HG02571 (cell line): ENCODE measurements around the gene MTTP.

ENCODE experiments used
- ATAC-seq: cut with Tn5 transposase; IDR thresholded peaks from one replicate; pipeline ENCODE4 v1.9.1; 2021; ENCODE audit warnings: mild to moderate bottlenecking, moderate library complexity; ENCODE audit not compliant: unreplicated experiment

MTTP gene

DNA sequence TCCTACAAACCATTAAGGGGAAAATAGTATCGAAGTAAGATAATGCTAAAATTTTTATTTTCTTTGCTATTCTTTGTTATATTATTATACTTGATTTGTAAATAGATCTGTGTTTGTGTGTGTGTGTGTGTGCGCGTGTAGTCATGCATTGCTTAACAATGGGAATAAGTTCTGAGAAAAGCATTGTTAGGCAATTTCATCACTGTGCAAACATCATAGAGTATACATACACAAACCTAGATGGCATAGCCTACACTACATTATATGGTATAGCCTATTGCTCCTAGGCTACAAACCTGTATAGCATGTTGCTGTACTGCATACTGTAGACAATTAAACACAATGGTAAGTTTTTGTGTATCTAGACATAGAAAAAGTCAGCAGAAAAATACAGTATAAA lies 17.1 kb downstream of the MTTP start:
- no peak for ATAC-seq

DNA sequence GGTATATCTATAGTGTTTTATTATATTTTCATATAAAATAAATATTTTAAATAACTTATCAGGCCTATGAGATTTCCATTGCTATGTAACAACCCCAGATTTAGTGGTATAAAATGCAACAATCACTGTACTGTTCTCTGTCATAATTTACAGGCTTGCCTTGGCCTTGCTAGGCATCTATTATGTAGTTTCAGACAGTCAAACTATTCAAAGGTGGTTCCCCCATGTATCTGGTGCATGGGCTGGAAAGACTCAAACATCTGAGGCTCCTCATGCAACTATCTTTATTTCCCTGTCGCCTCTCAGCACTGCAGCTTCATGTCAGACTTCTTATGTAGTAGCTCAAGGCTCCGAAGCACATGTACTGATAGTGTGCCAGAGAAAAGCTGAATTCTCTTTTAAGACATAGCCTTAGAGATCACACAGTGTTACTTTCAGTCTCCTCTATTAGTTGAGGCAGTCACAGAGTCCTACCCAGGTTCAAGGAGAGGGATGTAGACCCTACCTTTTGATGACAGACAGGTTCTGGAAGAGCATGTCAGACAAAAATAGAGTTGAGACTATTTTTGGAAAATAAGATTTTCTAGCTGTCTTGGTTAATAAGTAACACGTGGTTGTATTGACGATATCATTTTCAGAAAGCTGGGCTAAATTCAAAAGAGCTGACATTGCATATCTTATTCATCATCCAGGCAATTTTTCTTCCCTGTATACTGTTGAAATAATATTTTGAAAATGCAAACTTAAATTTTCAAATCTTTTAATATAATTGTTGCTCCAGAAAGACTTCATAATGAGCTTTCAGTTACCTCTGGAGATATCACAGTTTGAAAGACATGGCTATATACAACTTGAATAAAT lies 19.4 kb downstream of the MTTP start:
- no peak for ATAC-seq

DNA sequence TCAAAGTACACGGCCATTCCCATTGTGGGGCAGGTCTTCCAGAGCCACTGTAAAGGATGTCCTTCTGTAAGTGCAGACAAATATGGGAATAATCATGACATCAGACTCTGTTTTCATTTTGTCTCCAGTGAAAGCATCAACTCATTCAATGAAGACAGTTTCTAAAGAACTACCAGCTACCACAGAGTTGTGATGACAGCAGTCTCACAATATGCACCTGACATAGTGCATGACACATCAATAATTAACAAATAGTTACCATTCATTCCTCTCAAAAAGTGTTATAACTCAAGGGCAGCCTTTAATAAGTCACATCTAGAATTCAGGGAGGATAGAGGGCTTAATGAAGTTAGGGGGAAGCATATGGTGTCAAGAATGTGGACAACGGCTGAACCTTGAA lies 20.2 kb downstream of the MTTP start:
- no peak for ATAC-seq

DNA sequence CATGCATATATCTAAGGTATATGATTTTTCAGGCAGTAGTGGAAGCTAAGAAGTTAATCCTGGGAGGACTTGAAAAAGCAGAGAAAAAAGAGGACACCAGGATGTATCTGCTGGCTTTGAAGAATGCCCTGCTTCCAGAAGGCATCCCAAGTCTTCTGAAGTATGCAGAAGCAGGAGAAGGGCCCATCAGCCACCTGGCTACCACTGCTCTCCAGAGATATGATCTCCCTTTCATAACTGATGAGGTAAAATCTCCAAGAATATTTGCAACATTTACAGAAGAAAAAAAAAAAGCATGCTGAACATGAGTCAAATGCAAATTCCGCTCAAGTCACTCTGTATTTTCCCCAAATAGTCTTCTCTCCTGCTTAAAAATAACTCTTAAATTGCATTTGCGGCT lies 32.1 kb downstream of the MTTP start:
- no peak for ATAC-seq

DNA sequence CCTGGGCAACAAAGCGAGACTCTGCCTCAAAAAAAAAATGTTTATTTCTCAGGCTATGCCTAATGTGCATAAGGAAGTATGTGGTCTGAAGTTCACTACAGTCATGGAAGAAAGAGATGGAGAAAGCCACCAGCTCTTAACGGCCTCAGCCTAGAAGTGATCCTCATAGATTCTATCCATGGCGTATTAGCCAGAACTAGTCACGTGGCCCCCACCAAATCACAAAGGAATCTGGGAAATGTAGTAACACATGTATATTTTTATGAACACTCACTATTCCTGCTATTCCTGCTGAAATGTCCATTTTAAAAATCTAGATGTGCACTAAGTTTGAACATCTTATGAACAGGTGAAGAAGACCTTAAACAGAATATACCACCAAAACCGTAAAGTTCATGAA lies 33.8 kb downstream of the MTTP start:
- no peak for ATAC-seq

DNA sequence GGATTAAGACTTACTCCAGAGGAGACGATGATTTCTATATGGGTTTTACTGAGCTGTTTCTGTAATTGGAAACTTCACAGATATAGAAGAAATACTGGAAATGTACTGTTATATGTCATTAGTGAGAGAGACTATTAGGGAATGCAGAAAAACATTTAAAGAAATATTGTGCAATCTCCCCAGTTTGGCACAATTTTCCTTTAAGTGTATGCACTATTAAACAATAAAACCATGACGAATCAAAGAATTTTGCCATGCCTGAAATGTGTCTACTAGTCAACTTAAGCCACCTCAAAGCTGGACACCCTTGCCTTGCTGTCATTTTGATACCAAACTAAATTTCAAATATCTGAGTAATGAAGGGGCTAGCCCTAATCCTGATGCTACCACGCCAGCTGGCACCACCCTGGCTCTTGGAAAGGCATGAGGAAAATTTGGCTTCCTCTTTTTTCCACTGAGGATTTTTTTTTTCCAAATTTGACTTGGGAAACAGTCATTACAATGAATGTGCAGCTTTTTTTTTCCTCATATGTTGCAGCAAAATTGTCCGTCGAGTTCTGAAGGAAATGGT lies 36.1 kb downstream of the MTTP start:
- no peak for ATAC-seq

DNA sequence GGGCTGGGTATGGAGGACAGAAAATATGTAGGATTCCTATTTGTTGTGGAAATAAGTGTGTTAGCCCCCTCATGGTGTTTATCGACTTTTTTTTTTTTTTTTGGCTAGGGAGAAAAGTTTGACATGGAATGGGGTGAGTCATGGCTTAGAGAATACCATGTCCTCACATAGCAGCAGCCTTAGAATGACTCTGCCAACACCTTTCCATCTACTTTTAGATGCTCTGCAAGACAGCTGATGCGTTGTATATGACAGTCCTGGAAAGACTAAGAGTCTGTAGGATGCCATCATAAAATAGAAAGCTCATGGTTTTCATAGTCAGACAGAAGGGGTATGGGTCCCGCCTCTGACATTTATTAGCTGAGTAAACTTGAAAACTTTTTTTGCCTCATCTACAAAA lies 37.7 kb downstream of the MTTP start:
- no peak for ATAC-seq

DNA sequence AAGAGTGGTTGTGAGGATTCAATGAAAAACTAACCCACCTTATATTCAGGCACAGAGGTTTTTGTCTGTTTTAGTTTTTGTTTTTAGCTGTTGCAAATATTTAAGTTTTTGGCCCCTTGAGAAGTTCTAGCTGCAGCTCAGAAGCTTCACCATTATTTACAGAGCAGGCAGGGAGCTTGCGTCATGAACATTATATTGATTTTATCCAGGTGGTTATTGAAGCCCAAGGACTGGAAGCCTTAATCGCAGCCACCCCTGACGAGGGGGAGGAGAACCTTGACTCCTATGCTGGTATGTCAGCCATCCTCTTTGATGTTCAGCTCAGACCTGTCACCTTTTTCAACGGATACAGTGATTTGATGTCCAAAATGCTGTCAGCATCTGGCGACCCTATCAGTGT lies 38.1 kb downstream of the MTTP start:
- no peak for ATAC-seq

DNA sequence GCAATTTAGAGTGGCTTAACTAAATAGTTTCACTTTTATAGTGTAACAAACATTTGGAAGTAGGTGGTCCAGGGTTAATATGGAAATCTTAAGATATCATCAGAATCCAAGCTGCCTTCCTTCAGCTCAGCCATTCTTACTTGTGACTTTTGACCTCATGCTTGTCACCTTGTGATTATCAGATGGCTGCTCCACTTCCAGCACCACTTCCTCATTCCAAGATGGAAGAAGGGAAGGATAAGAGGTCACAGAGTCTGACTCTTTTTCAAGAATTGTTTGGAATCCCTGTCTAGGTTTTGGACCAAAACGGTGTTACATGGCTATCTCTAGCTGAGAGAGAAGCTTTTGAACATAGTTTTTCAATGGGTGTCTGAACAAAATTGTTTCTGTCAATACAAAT lies 39.9 kb downstream of the MTTP start:
- no peak for ATAC-seq

DNA sequence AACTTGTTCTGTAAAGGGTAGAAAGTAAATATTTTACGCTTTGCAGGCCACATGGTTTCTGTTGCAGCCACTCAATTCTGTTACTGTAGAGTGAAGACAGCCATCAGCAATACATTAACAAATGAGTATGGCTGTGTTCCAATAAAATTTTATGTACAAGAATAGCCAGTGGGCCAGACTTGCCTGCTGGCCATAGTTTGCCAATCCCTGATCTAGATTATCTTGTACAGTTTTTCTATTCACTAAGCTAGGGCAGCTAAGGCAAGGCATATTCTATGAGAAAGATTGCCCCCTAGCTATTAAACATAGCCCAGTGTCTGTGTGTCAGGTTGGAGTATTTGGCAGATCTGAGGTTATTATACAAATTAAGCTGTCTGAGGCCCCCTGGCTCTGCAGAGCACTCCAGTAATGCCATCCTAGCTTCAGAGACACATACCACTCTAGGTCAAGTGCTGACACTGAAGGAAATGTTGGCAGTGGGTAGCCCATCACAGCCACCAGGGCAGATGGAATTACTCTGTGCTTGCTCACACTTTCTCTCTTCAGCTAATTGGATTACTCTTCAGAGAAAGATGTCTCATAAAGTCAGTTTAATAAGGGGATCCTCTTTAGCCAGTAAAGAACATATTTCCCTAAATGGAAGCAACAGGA lies 40.7 kb downstream of the MTTP start:
- no peak for ATAC-seq

DNA sequence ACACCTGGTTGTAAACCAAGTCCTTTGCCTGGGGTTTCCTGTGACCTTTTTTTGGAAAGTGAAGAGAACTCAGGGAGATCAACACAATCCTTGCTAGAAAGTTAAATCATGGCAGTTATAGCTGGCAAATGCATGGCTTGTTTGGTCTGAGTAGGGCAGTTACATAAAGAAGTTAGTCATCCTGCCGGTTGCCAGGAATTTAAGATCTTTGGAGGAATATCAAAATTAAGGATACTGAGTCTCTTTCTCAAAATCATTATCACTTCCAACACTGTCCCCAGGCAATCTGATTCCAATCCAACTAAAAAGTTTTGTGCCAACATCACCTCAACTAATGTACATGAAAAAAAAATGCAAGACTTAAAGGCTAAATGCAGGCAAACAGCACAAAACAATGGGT lies 42.8 kb downstream of the MTTP start:
- ATAC-seq = no peak

DNA sequence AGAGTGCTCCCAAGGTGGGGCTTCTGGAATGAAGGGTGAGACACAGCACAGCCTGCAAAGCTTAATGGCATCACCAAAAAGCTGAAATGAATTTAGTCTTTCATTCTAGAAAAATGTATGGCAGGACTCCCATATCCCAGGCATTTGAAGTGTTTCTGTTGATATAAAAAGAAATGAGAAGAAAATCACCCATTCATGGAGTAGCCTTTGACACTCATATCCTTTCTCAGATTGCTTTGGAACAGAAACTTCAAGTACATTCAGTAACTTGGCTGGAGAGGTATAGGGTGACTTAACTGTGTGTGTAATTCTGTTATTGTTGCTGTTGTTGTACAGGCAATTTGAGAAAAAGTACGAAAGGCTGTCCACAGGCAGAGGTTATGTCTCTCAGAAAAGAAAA lies 47.7 kb downstream of the MTTP start:
- ATAC-seq = no peak

DNA sequence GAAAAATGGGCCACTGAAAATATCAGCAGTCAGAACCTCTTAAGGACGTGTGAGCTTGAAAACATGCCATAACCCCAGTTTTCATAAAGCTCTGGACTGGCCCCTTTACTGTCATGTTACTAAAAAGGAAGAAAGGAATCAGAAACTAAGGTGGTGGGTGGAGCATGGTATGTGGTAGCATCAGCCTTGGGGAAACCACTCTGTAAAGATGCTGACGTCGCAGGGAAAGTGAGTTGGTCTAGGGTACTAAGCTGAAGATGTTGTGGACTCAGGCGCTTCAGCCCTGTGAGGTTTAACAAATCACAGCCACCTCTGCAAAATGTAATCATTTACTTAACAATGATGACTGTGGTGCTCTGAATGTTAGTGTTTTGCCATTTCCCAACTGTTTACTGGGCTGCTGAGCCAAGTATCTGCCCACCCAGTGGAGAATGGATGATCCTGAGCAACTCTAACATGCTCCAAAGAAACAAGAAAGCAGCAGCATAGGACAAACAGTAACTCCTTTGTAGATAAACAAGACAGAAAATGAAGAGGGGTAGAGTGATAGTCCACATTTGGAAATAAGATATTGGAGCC lies 49.6 kb downstream of the MTTP start:
- no peak for ATAC-seq

DNA sequence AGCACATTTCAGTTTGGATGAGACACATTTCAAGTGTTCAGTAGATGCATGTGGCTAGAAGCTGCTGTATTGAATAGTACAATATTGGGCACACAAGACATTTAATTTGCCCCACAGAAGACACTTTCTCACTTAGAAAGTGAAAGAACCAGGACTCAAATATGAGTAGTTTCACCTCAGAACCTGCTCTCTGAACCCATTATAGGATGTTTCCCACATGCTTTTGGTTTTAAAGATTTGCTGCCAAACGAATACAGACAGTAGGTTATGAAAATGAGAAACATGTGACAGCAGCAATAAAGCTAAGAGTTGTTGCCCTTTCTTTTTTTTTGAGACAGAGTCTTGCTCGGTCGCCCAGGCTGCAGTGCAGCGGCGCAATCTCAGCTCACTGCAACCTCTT lies 50.7 kb downstream of the MTTP start:
- ATAC-seq = no peak

DNA sequence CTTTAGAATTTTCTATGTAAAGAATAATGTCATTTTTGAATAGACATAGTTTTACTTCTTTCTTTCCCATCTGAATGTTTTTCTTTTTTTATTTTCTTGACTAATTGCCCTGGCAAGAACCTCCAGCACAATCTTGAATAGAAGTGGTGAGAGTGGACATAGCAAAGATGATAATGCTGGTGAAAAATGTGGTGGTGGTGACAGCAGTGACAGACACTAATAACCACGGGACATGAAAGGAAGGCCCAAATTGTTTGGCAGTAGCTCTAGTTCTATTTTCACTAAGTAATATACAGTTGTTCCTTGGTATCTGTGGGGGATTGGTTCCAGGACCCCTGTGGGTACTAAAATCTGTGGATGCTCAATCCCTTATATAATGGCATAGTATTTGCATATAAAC lies 53.4 kb downstream of the MTTP start:
- no peak for ATAC-seq

DNA sequence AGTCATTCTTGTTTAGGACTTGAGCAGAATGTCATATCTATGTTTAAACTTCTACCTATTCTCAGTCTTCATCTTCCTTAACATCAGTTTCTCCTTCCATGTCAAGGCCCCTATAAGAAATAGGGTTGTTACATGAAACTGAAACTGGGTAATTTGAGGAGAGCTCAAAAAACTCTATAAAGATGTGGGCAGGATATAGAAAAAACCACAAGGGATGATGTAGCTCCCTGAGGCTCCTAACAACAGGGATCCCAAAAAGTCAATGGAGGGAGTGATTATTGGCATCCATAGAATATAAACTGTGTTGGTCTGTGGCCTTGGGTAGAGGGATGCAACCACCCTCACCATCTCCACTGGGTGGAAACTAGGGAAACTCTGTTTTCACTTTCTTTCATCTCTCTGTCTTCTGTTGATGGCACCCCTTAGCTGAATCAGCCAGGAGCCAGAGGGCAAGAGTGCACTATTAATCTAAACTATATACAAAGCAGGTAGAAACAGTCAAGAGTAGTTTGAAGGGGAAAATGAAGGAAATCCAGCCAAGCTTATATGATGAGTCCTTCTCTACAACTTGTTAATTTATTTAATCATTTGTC lies 55.4 kb downstream of the MTTP start:
- no peak for ATAC-seq

DNA sequence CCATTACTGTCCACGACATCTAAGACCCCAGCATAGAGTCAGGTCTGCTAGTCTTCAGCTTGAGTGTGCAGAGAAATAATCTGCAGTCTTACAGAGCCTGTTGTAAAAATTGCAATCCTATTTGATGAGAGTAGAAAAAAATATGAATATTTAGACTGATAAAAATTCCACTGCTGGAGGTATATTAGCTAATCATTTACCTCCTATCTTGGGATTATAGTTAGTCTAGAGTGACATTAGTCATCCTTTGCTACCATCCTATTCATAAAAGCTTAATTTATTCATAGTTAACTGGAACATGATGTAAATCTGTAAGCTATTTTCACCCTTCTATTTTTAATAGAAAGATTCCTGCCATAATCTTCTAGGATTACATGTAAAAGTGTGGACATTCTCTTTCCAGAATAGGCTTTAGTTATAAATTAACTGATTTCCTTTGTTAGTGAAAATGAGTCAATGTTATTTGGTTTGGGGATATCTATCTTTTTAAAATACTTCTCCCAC lies 56.3 kb downstream of the MTTP start:
- ATAC-seq = no peak

DNA sequence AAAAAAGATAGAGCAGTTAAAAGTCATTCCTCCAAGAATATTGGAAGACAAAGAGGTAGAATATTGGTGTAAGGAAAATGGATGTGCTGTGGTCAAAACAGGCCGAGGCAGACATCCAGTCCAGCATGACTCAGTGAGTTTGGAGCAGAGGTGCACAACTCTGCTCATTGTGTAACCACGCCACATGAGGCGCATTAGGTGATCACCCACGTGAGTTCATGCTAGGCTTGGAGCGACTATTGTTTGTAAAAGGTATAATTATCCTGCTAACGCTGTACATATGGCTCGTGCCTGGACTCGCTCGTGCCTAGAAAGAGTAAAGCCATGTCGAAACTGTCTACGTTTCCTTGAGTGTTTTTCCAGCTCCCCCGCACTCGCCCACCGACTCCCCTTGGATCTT lies 59.1 kb downstream of the MTTP start:
- ATAC-seq = no peak

DNA sequence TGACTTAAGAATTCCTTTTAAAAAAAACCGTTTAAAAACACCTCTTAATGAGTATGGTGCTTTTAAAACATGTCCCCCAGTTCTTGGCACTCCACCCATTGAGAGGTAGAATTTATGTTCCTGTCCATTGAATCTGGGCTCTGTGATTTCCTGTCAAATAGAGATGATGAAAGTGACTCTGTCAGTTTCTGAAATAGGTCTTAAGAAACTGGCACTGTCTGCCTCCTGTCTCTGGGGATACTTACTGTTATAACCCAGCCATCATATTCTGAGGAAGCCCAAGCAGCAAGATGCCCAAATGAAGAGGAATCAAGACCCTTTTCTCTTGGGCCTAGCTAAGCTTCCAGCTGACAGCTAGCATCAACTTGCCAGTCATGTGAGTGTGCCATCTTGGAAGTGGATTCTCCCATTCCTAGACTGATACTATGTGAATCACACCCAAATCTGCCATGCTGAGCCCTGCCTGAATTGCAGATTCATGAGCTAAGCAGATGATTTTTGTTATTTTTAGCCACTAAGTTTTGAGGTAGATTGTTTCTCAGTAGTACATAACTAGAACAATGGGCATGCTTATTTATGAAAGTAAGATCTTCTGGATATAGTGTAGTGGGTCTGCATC lies 60.2 kb downstream of the MTTP start:
- ATAC-seq = no peak

DNA sequence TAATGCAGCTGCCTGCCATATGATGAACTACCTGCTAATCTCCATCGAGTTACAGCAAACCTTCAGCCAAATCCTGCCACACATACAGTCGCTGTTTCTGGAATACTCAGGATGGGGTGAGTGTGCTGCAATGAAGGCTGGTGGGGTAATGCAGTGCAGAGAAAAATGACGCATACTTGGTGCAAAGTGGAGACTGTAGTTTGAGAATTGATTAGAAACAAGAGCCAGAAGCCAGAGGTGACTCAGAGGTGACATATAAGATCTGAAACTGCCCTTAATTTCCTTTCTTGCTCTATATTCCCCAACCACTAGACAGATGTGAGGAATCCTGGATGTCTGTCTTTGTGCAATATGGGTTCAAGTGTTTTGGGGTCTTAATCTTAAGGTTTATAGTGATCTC lies 61.0 kb downstream of the MTTP start:
- ATAC-seq = no peak

DNA sequence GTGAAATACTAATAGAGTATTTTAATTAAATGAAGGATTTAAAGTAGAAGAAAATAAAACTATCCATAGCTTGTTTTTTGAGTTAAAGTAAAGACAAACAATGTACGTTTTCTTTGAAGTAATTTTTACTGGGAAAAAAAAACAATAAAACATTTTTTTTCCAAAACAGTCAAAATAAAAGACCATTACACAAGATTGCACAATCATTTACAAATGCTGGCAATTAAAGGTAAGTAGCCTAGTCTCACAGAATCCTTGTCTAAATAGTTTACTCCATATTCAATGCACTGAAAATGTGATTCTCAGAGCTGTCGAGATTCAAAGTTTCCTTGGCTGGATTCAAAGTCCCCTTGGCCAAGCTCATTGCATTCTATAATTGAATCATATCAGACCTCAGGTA lies 61.8 kb downstream of the MTTP start:
- ATAC-seq = no peak
